Measurements from ENCODE around the gene CFC1. TPM values are rescaled to one million over a fixed set of nuclear protein-coding genes. Genes with fewer than 3 reads are reported as not detected.
"Not testable (repeated sequence)": the region's sequence is repeated elsewhere in the genome, so short reads cannot be mapped to it uniquely, and the experiment has no call there.

CFC1 gene
- total RNA-seq, 1 experiment from 2014 or later: not detected

DNA sequence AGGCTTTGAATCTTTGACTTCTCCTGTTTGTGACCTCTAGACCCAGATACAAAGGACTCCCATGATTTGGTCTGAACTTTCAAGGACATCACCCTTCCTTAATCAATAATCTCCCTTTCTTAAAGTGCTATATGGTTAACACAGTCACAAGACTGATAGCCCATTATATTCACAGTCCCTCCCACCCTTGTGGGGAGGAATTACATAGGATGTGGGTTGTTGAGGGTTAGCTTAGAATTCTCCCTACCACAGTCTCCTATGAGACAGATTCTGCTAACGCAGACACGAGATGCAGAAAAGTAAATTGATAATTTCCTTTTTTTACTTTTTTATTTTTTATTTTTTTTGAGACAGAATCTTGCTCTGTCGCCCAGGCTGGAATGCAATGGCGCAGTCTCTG is 45.2 kb downstream of the CFC1 start:
- intact Hi-C loops (cut with micrococcal nuclease; ENCODE audit: unreplicated experiment); POLR2A ChIA-PET; H3K9me3 ChIP-seq (ENCODE audit: control insufficient read depth, insufficient read depth, low read depth, low read length); DNase-seq (ENCODE audit: low read depth, low spot score); CTCF ChIA-PET; H3K4me1 ChIP-seq (ENCODE audit: control insufficient read depth, insufficient read depth, low read length); H3K27ac ChIP-seq (ENCODE audit: low read length); H3K36me3 ChIP-seq (ENCODE audit: control insufficient read depth, insufficient read depth, low read length); H3K4me3 ChIP-seq (ENCODE audit: low read depth in 2 of 2, low read length in 2 of 2); in situ Hi-C loops (cut with HindIII; ENCODE audit: low pct_unique_long_range_greater_than_20kb, low sequenced_read_pairs); ATAC-seq; H3K27me3 ChIP-seq (ENCODE audit: control insufficient read depth, insufficient read depth, low read length); BruUV-seq (replicated peaks): not testable (repeated sequence)

GRCh38 chr2:130549475-130549874 is 49.9 kb downstream of the CFC1 start:
- H3K27me3 ChIP-seq (ENCODE audit: control insufficient read depth, insufficient read depth, low read length); ATAC-seq; in situ Hi-C loops (cut with HindIII; ENCODE audit: low pct_unique_long_range_greater_than_20kb, low sequenced_read_pairs); H3K9me3 ChIP-seq (ENCODE audit: control insufficient read depth, insufficient read depth, low read depth, low read length); BruUV-seq (replicated peaks); CTCF ChIA-PET; POLR2A ChIA-PET; H3K4me3 ChIP-seq (ENCODE audit: low read depth in 2 of 2, low read length in 2 of 2); H3K4me1 ChIP-seq (ENCODE audit: control insufficient read depth, insufficient read depth, low read length); H3K36me3 ChIP-seq (ENCODE audit: control insufficient read depth, insufficient read depth, low read length); DNase-seq (ENCODE audit: low read depth, low spot score); intact Hi-C loops (cut with micrococcal nuclease; ENCODE audit: unreplicated experiment); H3K27ac ChIP-seq (ENCODE audit: low read length): not testable (repeated sequence)

DNA sequence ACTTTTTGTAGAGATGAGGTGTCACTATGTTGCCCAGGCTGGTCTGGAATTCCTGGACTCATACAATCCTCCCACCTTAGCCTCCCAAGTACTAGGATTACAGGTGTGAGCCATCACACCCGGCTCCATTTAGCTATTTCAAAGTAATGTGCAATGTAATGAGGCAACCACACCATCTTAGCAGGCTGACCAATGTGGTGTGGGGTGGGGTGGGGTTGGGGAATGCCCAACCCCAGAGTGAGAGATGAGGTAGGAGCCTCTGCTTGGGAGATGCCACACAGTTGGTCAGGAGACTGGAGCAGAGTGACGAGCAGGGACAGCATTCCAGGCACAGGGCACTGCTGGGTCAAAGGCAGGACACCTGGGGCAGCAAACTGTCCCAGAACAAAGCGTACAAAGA is 51.0 kb downstream of the CFC1 start:
- CTCF ChIA-PET; intact Hi-C loops (cut with micrococcal nuclease; ENCODE audit: unreplicated experiment); H3K27me3 ChIP-seq (ENCODE audit: control insufficient read depth, insufficient read depth, low read length); H3K4me1 ChIP-seq (ENCODE audit: control insufficient read depth, insufficient read depth, low read length); DNase-seq (ENCODE audit: low read depth, low spot score); POLR2A ChIA-PET; H3K4me3 ChIP-seq (ENCODE audit: low read depth in 2 of 2, low read length in 2 of 2); H3K27ac ChIP-seq (ENCODE audit: low read length); H3K36me3 ChIP-seq (ENCODE audit: control insufficient read depth, insufficient read depth, low read length); BruUV-seq (replicated peaks); in situ Hi-C loops (cut with HindIII; ENCODE audit: low pct_unique_long_range_greater_than_20kb, low sequenced_read_pairs); H3K9me3 ChIP-seq (ENCODE audit: control insufficient read depth, insufficient read depth, low read depth, low read length); ATAC-seq: not testable (repeated sequence)

DNA sequence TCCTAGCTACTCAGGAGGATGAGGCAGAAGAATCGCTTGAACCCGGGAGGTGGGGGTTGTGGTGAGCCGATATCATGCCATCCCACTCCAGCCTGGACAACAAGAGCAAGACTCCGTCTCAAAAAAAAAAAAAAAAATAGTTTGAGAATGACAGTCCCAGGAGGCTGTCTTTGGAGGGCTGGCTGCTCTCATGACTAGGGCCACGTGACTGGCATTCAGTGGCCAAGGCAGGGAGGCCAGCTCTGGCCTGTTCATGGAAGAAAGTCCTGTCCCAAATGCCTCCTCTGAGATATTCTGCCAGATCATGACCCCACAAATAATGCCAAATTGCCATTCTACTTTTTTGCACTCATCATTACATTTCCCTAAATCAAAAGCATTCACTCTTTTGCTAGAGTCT is 54.4 kb downstream of the CFC1 start:
- H3K4me3 ChIP-seq (ENCODE audit: low read depth in 2 of 2, low read length in 2 of 2); ATAC-seq; intact Hi-C loops (cut with micrococcal nuclease; ENCODE audit: unreplicated experiment); CTCF ChIA-PET; H3K9me3 ChIP-seq (ENCODE audit: control insufficient read depth, insufficient read depth, low read depth, low read length); H3K36me3 ChIP-seq (ENCODE audit: control insufficient read depth, insufficient read depth, low read length); BruUV-seq (replicated peaks); POLR2A ChIA-PET; DNase-seq (ENCODE audit: low read depth, low spot score); H3K27ac ChIP-seq (ENCODE audit: low read length); H3K4me1 ChIP-seq (ENCODE audit: control insufficient read depth, insufficient read depth, low read length); H3K27me3 ChIP-seq (ENCODE audit: control insufficient read depth, insufficient read depth, low read length); in situ Hi-C loops (cut with HindIII; ENCODE audit: low pct_unique_long_range_greater_than_20kb, low sequenced_read_pairs): not testable (repeated sequence)

- CTCF ChIA-PET; H3K9me3 ChIP-seq (ENCODE audit: control insufficient read depth, insufficient read depth, low read depth, low read length); H3K27ac ChIP-seq (ENCODE audit: low read length); H3K4me3 ChIP-seq (ENCODE audit: low read depth in 2 of 2, low read length in 2 of 2); BruUV-seq (replicated peaks); ATAC-seq; intact Hi-C loops (cut with micrococcal nuclease; ENCODE audit: unreplicated experiment); H3K36me3 ChIP-seq (ENCODE audit: control insufficient read depth, insufficient read depth, low read length); H3K27me3 ChIP-seq (ENCODE audit: control insufficient read depth, insufficient read depth, low read length); in situ Hi-C loops (cut with HindIII; ENCODE audit: low pct_unique_long_range_greater_than_20kb, low sequenced_read_pairs); POLR2A ChIA-PET; H3K4me1 ChIP-seq (ENCODE audit: control insufficient read depth, insufficient read depth, low read length); DNase-seq (ENCODE audit: low read depth, low spot score): not testable (repeated sequence)
These were observed 55.4 kb downstream of the CFC1 start for GRCh38 chr2:130543785-130544528.

DNA sequence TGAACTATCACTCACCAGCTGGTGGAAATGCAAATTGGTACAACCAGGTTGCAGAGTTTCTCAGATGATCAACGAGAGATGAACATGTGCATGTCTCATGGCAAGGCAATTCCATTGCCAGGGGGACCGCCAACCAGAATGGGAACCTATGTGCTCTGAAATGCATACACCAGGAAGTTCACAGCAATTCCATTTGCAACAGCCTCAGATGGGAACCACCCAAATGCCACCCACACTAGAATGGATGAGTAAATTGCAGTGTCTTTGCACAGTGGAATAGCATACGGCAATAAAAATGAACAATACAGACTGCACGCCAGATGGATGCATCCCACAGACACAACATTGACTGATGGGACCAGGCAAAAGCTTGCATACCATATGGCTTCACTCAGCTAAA is 56.6 kb downstream of the CFC1 start:
- H3K4me3 ChIP-seq (ENCODE audit: low read depth in 2 of 2, low read length in 2 of 2); POLR2A ChIA-PET; in situ Hi-C loops (cut with HindIII; ENCODE audit: low pct_unique_long_range_greater_than_20kb, low sequenced_read_pairs); H3K4me1 ChIP-seq (ENCODE audit: control insufficient read depth, insufficient read depth, low read length); CTCF ChIA-PET; H3K9me3 ChIP-seq (ENCODE audit: control insufficient read depth, insufficient read depth, low read depth, low read length); H3K27me3 ChIP-seq (ENCODE audit: control insufficient read depth, insufficient read depth, low read length); intact Hi-C loops (cut with micrococcal nuclease; ENCODE audit: unreplicated experiment); BruUV-seq (replicated peaks); H3K27ac ChIP-seq (ENCODE audit: low read length); ATAC-seq; H3K36me3 ChIP-seq (ENCODE audit: control insufficient read depth, insufficient read depth, low read length); DNase-seq (ENCODE audit: low read depth, low spot score): not testable (repeated sequence)

All from Panc1 (cell line).